GM12801 (cell line): Measurements from ENCODE around the gene DUSP22.

Source experiments
- TF ChIP-seq, protein P1 (sequence below): IDR thresholded peaks from one replicate; pipeline ENCODE4 v1.5.1; 2011; ENCODE audit warnings: control low read depth; ENCODE audit not compliant: insufficient read length; ENCODE audit errors: extremely low read depth

Gene DUSP22

DNA sequence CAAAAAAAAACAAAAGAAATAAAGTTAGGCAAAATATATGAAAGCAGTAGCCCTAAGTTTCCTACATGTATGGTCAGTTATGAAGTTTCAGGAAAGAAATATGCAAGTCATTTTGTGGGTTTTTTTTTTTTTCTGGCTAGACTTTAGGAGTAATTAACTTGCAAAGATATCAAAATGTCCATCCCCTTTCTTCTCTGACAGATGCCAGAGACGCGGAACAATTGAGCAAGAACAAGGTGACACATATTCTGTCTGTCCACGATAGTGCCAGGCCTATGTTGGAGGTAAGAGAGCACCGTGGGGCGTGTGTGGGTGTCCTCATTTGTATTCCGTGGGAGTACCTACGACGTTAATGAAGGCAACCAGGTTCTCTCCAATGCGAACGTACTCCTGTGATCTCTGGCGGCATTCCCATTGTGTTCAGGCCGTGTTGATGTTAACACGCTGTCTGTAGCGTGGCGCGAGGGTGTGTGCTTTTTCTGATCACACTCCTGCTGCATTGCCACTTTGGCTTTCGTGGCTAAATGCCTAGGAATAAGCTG lies 19.5 kb downstream of the DUSP22 start:
- TF ChIP-seq, protein P1, sequence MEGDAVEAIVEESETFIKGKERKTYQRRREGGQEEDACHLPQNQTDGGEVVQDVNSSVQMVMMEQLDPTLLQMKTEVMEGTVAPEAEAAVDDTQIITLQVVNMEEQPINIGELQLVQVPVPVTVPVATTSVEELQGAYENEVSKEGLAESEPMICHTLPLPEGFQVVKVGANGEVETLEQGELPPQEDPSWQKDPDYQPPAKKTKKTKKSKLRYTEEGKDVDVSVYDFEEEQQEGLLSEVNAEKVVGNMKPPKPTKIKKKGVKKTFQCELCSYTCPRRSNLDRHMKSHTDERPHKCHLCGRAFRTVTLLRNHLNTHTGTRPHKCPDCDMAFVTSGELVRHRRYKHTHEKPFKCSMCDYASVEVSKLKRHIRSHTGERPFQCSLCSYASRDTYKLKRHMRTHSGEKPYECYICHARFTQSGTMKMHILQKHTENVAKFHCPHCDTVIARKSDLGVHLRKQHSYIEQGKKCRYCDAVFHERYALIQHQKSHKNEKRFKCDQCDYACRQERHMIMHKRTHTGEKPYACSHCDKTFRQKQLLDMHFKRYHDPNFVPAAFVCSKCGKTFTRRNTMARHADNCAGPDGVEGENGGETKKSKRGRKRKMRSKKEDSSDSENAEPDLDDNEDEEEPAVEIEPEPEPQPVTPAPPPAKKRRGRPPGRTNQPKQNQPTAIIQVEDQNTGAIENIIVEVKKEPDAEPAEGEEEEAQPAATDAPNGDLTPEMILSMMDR, result no peak

DNA sequence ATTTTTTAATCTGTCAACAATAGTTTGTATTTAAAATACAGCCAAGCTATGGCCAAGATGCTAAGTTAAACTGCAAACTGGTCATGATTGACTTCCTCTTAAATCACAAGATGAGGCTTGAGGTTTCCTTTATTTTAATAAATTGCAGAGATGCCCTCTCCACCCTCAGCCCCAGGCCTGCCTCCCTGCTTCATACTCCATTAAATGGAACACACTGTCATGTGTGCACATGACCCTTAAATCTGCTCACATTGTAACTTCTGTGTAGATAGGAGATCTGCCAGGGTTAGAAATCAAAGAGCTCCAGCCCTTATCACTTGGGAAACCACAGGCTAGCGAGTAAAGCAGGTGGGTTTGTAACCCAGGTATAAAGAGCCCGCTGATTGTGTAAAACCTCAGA lies 20.8 kb downstream of the DUSP22 start:
- TF ChIP-seq, protein P1, result no peak

DNA sequence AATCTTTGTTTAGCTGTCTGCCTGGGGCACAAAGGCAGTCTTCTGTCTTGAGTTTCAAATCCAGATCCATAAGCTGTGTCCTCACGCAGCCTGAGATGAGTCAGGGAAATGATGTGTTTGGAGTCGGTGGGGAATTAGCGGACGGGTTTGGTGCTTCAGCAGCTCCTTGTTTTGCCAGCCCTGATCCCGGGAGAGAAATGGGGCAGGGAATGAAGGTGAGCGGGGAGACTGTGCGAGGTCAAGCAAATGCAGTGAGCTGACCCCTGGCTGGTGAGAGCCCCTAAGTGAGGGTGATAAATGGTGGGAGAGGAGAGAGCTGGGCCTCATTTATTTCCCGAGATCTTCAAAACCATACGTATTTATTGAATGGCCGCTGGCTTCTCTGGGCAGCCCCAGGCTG lies 21.6 kb downstream of the DUSP22 start:
- TF ChIP-seq, protein P1, result no peak

DNA sequence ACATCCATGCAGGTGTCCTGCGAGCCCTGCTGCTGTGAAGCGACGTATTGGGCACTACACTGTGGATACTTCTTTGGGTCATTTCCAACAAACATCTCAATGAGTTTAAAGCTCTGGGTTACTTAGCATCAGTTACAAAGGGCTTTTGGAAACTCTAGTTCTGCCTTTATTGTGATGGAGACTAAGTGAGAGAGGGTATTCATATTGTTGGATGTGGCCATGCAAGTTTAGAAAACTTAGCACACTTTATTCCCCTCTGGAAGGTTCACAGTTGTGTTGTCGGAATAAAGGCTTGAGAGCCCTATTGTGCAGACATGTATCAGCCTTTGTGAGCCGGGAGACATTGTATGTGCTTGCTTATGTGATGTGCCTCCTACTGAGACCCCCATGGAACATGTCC lies 22.1 kb downstream of the DUSP22 start:
- TF ChIP-seq, protein P1, result no peak

DNA sequence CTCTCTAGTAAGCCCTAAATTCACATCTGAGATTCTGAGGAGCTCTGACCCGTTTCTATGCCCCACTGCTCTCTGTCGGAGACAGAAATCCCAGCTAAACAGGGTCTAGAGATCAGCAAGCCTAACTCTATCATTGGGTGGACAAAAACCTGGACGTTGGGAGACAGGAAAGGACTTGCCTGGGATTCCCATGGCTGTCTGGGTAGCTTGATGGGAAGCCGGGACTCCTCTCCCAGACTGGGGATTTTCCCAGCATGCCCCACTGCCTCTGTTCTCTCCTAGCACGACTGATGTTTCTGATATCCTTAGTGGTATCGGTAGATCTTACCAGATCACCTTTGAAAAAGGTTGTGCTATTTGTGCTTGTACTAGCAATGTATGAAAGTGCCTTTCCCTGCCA lies 22.9 kb downstream of the DUSP22 start:
- TF ChIP-seq, protein P1, result no peak

DNA sequence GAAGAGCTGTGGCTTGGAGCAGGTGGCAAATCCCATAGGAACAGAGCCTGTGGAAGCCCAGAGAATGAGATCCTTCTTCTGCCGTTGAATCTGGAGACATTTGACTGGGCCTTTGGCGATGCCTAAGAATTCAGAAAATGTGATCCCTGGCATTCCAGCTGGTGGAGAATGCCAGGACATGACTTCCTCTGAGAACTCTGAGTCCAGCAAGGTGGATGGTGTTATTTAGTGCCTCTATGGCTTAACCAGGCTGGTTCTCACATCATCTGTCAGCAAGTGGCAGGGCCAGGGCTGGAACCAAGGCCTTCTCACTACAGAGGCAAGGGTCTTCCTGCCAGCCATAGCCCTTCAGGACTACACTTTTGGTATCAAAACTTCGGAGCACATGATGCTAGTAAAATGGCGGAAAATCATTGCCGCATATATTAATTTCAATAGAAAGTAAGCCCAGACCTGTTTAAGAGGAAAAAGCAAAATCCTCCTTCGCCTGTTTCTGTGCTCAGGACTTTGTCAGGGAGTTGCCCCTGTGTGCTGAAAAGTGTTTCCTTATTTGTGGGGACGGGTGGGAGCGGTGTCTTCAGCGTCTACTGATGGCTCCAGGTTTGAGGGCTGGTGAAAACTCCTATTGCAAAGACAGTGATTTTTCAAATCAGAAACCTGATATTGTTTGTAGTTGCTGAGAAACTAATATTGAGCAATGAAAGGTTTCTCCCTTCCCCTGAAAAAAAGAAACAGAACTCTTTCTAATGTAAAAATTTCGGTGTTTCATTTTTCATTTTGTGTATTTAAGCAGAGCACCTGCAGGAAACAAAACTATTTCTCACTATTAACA lies 23.9 kb downstream of the DUSP22 start:
- TF ChIP-seq, protein P1, result no peak

DNA sequence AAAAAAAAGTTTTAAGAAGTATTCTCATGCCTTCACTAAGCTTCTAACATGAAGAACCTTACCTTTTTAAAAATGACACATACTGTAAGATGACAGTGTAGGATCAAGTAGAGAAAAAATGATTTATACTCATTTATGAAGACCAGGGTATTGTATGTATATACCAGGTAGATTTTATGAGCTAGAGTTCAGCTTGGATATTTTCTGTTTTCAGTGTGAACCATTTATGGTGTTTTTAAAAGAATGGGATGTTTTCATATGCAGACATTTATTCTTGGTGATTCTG lies 24.4 kb downstream of the DUSP22 start:
- TF ChIP-seq, protein P1, result no peak
